ENCODE data around the gene RASSF8.

RASSF8 gene

DNA sequence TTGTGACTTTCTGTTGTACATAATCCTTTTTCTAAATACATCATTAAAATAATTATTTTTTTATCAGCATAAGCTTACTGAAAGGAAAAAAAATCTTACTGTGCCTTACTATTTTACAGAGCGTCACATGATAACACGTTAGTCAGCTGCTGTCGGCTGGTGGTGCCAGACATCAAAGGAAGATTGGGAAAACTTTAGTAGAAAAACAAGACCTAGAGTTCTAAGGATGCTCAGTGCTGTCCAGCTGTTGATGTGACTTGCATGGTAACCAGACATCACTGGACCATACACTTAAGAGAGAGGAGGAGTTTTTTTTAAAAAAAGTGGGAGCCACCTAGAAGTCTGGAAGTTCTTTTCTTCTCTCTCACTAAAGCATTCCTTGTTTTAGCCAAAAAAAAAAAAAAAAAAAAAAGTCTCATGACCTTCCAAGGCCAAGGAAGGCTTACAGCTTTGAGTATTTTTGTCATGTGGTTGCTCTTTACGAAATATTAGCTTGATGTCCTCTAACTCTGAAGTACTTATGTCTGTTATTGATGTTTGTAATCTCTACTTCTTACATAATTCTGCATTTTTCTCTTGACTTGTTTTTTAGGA, 4.5 kb downstream of the RASSF8 start:
- no peak for DNase-seq (ENCODE audit: low read depth in 2 of 2)

- no peak for DNase-seq (ENCODE audit: low read depth in 2 of 2)
Measured at GRCh38 chr12:25965682-25966081, 7.2 kb downstream of the RASSF8 start.

- DNase-seq (ENCODE audit: low read depth in 2 of 2): no peak
Measured at GRCh38 chr12:25970082-25970481, 11.6 kb downstream of the RASSF8 start.

GRCh38 chr12:25970916-25971653, 12.6 kb downstream of the RASSF8 start:
- no peak for DNase-seq (ENCODE audit: low read depth in 2 of 2)

DNA sequence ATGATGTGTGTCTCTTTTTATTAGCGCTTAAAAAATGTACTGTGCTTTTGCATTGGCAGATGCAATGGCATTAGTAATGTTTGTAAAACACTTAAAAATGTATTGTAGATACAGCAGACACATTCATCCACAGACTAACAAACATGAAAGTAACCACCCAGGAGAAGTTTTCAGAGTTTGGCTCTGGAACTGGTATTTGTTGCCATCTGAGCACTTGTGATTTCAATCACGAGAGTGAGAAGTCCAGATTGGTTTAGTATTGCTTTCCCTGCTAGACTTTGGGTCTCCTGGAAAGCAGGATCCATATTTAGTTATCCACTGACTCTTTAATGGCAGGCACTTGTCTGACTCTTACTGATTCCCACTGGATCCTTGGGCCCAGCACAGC, 13.2 kb downstream of the RASSF8 start:
- no peak for DNase-seq (ENCODE audit: low read depth in 2 of 2)

- no peak for DNase-seq (ENCODE audit: low read depth in 2 of 2)
Measured at GRCh38 chr12:25972783-25973182, 14.3 kb downstream of the RASSF8 start.

- no peak for DNase-seq (ENCODE audit: low read depth in 2 of 2)
Measured at GRCh38 chr12:25975179-25975578, 16.7 kb downstream of the RASSF8 start.

DNA sequence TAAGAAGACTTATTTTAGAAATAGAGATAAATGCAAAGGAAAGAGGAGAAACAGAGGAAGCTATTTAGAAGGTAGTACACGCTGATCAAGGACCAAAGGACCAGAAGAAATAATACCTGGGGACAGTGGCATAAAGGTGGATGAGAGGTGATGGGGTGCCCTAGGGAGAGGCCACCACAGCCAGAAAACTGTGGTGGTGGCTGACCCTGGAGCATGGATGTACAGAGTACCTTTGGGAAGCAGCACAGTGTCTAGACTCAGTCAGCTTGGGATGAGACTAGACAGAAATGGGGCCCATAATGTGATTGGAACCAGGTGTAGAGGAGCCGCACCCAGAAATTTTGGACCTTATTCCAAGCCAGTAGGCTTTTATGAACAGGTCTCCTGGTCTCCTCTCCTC, 17.2 kb downstream of the RASSF8 start:
- no peak for DNase-seq (ENCODE audit: low read depth in 2 of 2)

GRCh38 chr12:25976289-25976688, 17.8 kb downstream of the RASSF8 start:
- no peak for DNase-seq (ENCODE audit: low read depth in 2 of 2)

GRCh38 chr12:25977047-25977446, 18.6 kb downstream of the RASSF8 start:
- no peak for DNase-seq (ENCODE audit: low read depth in 2 of 2)

GRCh38 chr12:25979059-25979458, 20.6 kb downstream of the RASSF8 start:
- no peak for DNase-seq (ENCODE audit: low read depth in 2 of 2)

- no peak for DNase-seq (ENCODE audit: low read depth in 2 of 2)
Measured at GRCh38 chr12:25979563-25979962, 21.1 kb downstream of the RASSF8 start.

DNA sequence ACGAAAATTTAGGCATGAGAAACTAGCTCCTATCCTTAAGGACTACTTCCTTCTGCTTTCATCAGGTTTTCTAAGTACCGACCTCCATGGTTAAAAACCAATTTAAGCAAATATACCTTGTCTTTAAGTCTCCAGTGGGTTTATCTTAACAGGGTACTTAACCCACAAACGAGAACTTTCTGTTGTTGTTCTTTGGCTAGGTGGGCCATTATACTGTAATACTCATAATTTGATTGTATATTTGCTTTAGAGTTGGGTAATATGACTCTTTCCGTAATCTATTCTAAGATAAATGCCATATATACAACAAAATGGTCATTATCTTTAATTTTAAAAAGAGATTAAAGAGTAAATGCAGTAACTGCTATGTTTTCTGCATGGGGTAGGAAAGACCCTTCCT, 21.6 kb downstream of the RASSF8 start:
- no peak for DNase-seq (ENCODE audit: low read depth in 2 of 2)

DNA sequence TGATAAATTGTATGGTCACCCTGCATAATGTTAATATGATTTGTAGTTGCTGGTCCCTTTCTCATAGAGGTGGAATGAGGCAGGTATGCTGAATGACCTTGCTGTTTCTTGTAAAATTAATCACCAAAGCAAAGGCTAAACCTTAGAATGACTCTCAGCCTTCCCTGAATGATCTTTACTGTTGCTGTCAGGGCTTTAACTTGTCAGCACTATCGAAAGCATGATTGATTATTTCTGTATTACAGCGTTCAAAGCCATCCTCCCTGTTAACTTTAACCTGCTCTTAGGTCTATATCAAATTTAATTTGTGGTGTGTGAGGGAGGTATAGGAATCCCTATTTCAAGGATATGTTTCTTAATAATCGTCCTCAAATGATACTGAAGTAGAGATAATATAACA, 23.1 kb downstream of the RASSF8 start:
- DNase-seq (ENCODE audit: low read depth in 2 of 2): no peak

- DNase-seq (ENCODE audit: low read depth in 2 of 2): no peak
Measured at GRCh38 chr12:25982416-25982815, 23.9 kb downstream of the RASSF8 start.

DNA sequence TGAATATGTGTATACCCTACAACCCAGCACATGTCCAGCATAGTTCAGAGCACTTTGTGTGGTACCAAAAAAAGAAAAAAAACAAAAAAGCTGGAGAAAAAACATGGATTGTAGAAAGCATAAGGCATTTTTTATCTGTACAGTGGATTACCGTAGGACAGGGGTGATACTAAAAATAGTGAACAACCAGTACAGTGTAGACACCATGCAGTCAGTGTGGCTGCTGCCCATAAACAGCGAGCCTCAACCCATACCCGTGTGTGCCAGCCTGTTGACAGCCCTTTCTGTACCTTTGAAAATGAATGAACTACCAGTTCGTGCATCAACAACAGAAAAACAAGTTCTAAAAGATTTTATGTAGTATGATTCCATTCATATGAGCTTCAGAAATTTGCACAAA, 25.1 kb downstream of the RASSF8 start:
- DNase-seq (ENCODE audit: low read depth in 2 of 2): no peak

GRCh38 chr12:25984759-25985158, 26.3 kb downstream of the RASSF8 start:
- no peak for DNase-seq (ENCODE audit: low read depth in 2 of 2)

GRCh38 chr12:25985316-25986175, 27.1 kb downstream of the RASSF8 start:
- DNase-seq (ENCODE audit: low read depth in 2 of 2): no peak

GRCh38 chr12:25986180-25986579, 27.7 kb downstream of the RASSF8 start:
- DNase-seq (ENCODE audit: low read depth in 2 of 2): no peak

- no peak for DNase-seq (ENCODE audit: low read depth in 2 of 2)
Measured at GRCh38 chr12:25988505-25988904, 30.0 kb downstream of the RASSF8 start.

DNA sequence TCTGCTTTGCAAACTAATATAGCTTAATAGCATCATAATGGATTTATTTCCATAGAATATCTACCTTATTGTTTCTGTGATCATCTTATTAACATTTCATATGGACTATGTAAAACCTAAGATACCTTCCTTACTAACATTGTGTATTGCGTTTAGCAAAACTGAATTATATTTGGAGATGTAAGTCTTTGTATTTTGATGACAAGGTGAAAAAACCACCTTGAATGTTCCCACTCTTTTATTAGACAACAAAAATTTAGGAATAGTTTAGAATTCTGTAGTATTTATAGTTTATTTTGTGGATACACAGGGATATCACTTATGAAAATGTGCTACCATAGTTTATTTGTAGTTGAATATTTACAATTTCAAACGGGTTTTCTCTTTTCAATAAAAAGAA, 32.0 kb downstream of the RASSF8 start:
- no peak for DNase-seq (ENCODE audit: low read depth in 2 of 2)

GRCh38 chr12:25992026-25992782, 33.7 kb downstream of the RASSF8 start:
- no peak for DNase-seq (ENCODE audit: low read depth in 2 of 2)
